Measurements from ENCODE around the gene SCYL1. TPM values are rescaled to one million over a fixed set of nuclear protein-coding genes. Genes with fewer than 3 reads are reported as not detected.
"Not testable (repeated sequence)": the region's sequence is repeated elsewhere in the genome, so short reads cannot be mapped to it uniquely, and the experiment has no call there.

Gene SCYL1
- total RNA-seq, 2 donors from 2014 or later: 62.9 to 67.4 TPM

DNA sequence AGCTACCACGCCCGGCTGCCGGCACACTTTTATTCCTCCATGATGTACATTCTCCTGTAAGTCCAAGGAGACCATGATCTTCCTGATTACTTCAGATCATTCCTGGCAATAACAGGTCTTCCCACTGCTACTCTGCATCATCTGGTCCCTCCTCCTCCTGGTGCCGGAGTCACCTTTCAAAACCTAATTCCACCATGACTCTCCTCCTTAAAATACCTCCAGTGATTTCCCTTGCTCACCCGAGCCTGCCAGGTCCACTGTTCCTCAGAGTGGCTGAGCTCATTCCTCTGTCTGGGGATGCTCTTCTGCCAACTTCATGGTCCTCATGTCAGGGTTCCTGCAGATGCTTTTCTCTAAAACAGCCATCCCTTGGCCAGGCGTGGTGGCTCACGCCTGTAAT is 37.1 kb downstream of the SCYL1 start:
- Histone ChIP-seq H3K9me3 (ENCODE audit: control insufficient read depth, low read length) (no peaks in the 10 kb centered on the region), H3K4me1 (ENCODE audit: control insufficient read depth, insufficient read depth, low read length) (peaks cover 14% of the 10 kb centered on the region), H3K4me3 (ENCODE audit: low read length) (no peak overlapping the region), H3K27ac (ENCODE audit: low read depth, low read length) (no peak overlapping the region), H3K27me3 (ENCODE audit: control insufficient read depth, insufficient read depth, low read length, poor library complexity, severe bottlenecking) (no peaks in the 10 kb centered on the region), H3K36me3 (ENCODE audit: control insufficient read depth, insufficient read depth, low read length) (no peaks in the 10 kb centered on the region), H3K9ac (ENCODE audit: extremely low read depth, low read length, poor library complexity, severe bottlenecking) (no peak overlapping the region)
- H3K36me3 Mint-ChIP-seq (ENCODE audit: low read depth): no peaks in the 10 kb centered on the region
- peaks cover 16% of the 10 kb centered on the region for H3K4me1 Mint-ChIP-seq
- H3K27me3 Mint-ChIP-seq (ENCODE audit: insufficient read depth): peaks cover 29% of the 10 kb centered on the region
- DNase-seq: no peak
- 91 to 93% methylated on average over 7 of the region's 7 CpGs for WGBS, 2 experiments (ENCODE audit: insufficient coverage in 1 of 2, insufficient read length in 1 of 2)
- no peak overlapping the region for H3K4me3 Mint-ChIP-seq
- H3K9me3 Mint-ChIP-seq: no peaks in the 10 kb centered on the region
- no peak overlapping the region for H3K27ac Mint-ChIP-seq
- TF ChIP-seq, protein P1, sequence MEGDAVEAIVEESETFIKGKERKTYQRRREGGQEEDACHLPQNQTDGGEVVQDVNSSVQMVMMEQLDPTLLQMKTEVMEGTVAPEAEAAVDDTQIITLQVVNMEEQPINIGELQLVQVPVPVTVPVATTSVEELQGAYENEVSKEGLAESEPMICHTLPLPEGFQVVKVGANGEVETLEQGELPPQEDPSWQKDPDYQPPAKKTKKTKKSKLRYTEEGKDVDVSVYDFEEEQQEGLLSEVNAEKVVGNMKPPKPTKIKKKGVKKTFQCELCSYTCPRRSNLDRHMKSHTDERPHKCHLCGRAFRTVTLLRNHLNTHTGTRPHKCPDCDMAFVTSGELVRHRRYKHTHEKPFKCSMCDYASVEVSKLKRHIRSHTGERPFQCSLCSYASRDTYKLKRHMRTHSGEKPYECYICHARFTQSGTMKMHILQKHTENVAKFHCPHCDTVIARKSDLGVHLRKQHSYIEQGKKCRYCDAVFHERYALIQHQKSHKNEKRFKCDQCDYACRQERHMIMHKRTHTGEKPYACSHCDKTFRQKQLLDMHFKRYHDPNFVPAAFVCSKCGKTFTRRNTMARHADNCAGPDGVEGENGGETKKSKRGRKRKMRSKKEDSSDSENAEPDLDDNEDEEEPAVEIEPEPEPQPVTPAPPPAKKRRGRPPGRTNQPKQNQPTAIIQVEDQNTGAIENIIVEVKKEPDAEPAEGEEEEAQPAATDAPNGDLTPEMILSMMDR (conservative IDR thresholded peaks at IDR 0.05): no peak

DNA sequence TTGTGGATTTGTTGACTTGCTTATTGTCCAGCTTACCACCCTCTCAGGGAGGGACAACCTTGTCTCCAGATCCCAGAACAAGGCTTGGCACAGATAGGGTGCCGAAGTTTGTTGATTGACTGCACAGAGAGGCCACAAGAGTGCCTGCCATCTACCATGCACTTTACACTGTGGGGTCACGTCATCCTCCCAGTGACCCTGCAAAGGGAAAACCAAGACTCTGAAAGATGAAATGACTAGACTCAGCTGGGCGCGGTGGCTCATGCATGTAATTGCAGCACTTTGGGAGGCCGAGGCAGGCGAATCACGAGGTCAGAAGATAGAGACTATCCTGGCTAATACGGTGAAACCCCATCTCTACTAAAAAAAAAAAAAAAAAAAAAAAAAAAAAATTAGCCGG is 37.9 kb downstream of the SCYL1 start:
- no peak overlapping the region for H3K9ac ChIP-seq (ENCODE audit: extremely low read depth, low read length, poor library complexity, severe bottlenecking)
- H3K36me3 ChIP-seq (ENCODE audit: control insufficient read depth, insufficient read depth, low read length): no peaks in the 10 kb centered on the region
- TF ChIP-seq, protein P1 (conservative IDR thresholded peaks at IDR 0.05): no peak
- DNase-seq: no peak
- no peak overlapping the region for H3K27ac Mint-ChIP-seq
- no peaks in the 10 kb centered on the region for H3K27me3 ChIP-seq (ENCODE audit: control insufficient read depth, insufficient read depth, low read length, poor library complexity, severe bottlenecking)
- H3K36me3 Mint-ChIP-seq (ENCODE audit: low read depth): no peaks in the 10 kb centered on the region
- WGBS, 2 experiments (ENCODE audit: insufficient coverage in 1 of 2, insufficient read length in 1 of 2): 92% methylated on average over 2 to 7 of the region's 9 CpGs
- H3K27ac ChIP-seq (ENCODE audit: low read depth, low read length): no peak overlapping the region
- H3K9me3 ChIP-seq (ENCODE audit: control insufficient read depth, low read length): no peaks in the 10 kb centered on the region
- no peak overlapping the region for H3K4me3 ChIP-seq (ENCODE audit: low read length)
- H3K4me3 Mint-ChIP-seq: no peak overlapping the region
- peaks cover 14% of the 10 kb centered on the region for H3K4me1 ChIP-seq (ENCODE audit: control insufficient read depth, insufficient read depth, low read length)
- peaks cover 11% of the 10 kb centered on the region for H3K4me1 Mint-ChIP-seq
- peaks cover 24% of the 10 kb centered on the region for H3K27me3 Mint-ChIP-seq (ENCODE audit: insufficient read depth)
- no peaks in the 10 kb centered on the region for H3K9me3 Mint-ChIP-seq

DNA sequence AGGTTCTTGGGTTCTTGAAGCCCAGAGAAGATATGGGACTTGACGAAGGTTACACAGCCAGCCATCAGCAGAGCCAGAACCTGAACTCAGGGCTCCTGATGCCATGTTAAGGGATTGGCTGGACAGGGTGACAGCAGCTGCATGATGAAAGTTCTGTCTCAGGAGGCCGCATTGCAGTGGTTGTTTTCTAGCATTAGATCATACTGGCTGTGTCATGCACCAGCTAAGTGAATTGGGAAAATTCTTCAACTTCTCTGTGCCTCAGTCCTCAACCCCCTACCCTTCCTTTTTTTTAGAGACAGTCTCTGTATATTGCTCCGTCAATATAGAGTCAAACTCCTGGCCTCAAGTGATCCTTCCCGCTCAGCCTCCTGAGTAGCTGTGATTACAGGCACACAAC is 38.7 kb downstream of the SCYL1 start:
- Histone ChIP-seq H3K27ac (ENCODE audit: low read depth, low read length) (no peak overlapping the region), H3K4me1 (ENCODE audit: control insufficient read depth, insufficient read depth, low read length) (peaks cover 13% of the 10 kb centered on the region), H3K36me3 (ENCODE audit: control insufficient read depth, insufficient read depth, low read length) (no peaks in the 10 kb centered on the region), H3K9me3 (ENCODE audit: control insufficient read depth, low read length) (no peaks in the 10 kb centered on the region), H3K27me3 (ENCODE audit: control insufficient read depth, insufficient read depth, low read length, poor library complexity, severe bottlenecking) (no peaks in the 10 kb centered on the region), H3K4me3 (ENCODE audit: low read length) (no peak overlapping the region), H3K9ac (ENCODE audit: extremely low read depth, low read length, poor library complexity, severe bottlenecking) (no peak overlapping the region)
- Mint-ChIP-seq H3K4me3 (no peak overlapping the region), H3K4me1 (peaks cover 11% of the 10 kb centered on the region), H3K27me3 (ENCODE audit: insufficient read depth) (peaks cover 24% of the 10 kb centered on the region), H3K9me3 (no peaks in the 10 kb centered on the region), H3K36me3 (ENCODE audit: low read depth) (peaks cover 5% of the 10 kb centered on the region), H3K27ac (no peak overlapping the region)
- WGBS, 2 experiments (ENCODE audit: insufficient coverage in 1 of 2, insufficient read length in 1 of 2): 92% methylated on average over 4 of the region's 4 CpGs
- TF ChIP-seq, protein P1 (conservative IDR thresholded peaks at IDR 0.05): no peak
- DNase-seq: no peak

DNA sequence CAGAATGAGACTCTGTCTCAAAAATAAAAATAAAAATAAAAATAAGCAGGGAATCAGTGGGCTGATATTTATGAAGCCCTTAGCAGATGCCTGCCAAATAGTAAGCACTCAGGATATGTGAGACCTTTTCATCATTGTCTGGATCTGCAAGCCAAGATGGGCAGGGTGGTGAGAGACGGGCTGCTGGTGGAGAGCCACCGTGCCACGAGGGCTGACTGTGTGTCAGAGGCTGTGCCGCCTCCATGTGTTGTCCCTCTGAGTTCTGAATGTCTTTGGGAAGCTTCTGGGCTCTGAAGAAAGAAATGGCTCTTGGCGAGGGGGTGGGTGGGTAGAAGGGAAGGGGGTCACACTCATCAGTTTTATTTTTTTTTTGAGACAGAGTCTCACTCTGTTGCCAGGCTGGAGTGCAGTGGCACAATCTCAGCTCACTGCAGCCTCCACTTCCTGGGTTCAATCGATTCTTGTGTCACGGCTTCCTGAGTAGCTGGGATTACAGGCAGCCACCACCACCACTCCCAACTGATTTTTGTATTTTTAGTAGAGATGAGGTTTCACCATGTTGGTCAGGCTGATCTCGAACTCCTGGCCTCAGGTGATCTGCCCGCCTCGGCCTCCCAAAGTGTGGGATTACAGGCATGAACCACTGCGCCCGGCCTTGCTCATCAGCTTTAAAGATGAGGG is 40.1 kb downstream of the SCYL1 start:
- H3K27ac ChIP-seq (ENCODE audit: low read depth, low read length); H3K36me3 ChIP-seq (ENCODE audit: control insufficient read depth, insufficient read depth, low read length); DNase-seq; H3K9ac ChIP-seq (ENCODE audit: extremely low read depth, low read length, poor library complexity, severe bottlenecking); H3K36me3 Mint-ChIP-seq (ENCODE audit: low read depth); H3K9me3 ChIP-seq (ENCODE audit: control insufficient read depth, low read length); H3K27me3 ChIP-seq (ENCODE audit: control insufficient read depth, insufficient read depth, low read length, poor library complexity, severe bottlenecking); H3K27ac Mint-ChIP-seq; H3K9me3 Mint-ChIP-seq; H3K4me3 ChIP-seq (ENCODE audit: low read length); H3K4me3 Mint-ChIP-seq; H3K4me1 ChIP-seq (ENCODE audit: control insufficient read depth, insufficient read depth, low read length): not testable (repeated sequence)
- 95 to 96% methylated on average over 4 to 12 of the region's 12 CpGs for WGBS, 2 experiments (ENCODE audit: insufficient coverage in 1 of 2, insufficient read length in 1 of 2)
- H3K4me1 Mint-ChIP-seq: peaks cover 19% of the 10 kb centered on the region
- peaks cover 18% of the 10 kb centered on the region for H3K27me3 Mint-ChIP-seq (ENCODE audit: insufficient read depth)
